ENCODE results near the gene CYP11A1.

CYP11A1 gene

GRCh38 chr15:74392902-74393301 is 25.5 kb upstream of the CYP11A1 start:
- Histone ChIP-seq H3K9ac (ENCODE audit: low read depth, low read length, poor library complexity, severe bottlenecking) (no peak overlapping the region), H3K9me2 (replicated peaks; ENCODE audit: low read depth, low read length) (no peaks in the 10 kb centered on the region), H4K20me1 (ENCODE audit: insufficient read depth, low read length, poor library complexity, severe bottlenecking) (no peaks in the 10 kb centered on the region), H3K4me1 (ENCODE audit: insufficient read depth, low read length, poor library complexity, severe bottlenecking) (peaks cover 68% of the 10 kb centered on the region), H3K27me3 (ENCODE audit: insufficient read depth, low read length, poor library complexity, severe bottlenecking) (no peaks in the 10 kb centered on the region), H3K79me2 (ENCODE audit: insufficient read depth, low read length) (no peaks in the 10 kb centered on the region), H2AFZ (ENCODE audit: low read length) (no peak overlapping the region), H3K9me3 (ENCODE audit: insufficient read depth, low read depth, low read length) (no peaks in the 10 kb centered on the region), H3K36me3 (ENCODE audit: insufficient read depth, low read length) (no peaks in the 10 kb centered on the region), H3F3A (ENCODE audit: low read depth) (no peaks in the 10 kb centered on the region; the same call in 1 of the 2 replicates), H3K4me3 (ENCODE audit: low read length, poor library complexity, severe bottlenecking) (no peak overlapping the region), H3K4me2 (ENCODE audit: low read depth, low read length, poor library complexity, severe bottlenecking) (no peak overlapping the region)
- no peak for TF ChIP-seq EZH2phosphoT487 (IDR thresholded peaks at IDR 0.05; ENCODE audit: borderline replicate concordance)
- TF ChIP-seq CTCF (conservative IDR thresholded peaks at IDR 0.05; ENCODE audit: low read length) = no peak

- H3K9ac ChIP-seq (ENCODE audit: low read depth, low read length, poor library complexity, severe bottlenecking) = peak overlapping the region; percentile 48
- no peaks in the 10 kb centered on the region for H3K27me3 ChIP-seq (ENCODE audit: insufficient read depth, low read length, poor library complexity, severe bottlenecking)
- H3K9me2 ChIP-seq (replicated peaks; ENCODE audit: low read depth, low read length) = no peaks in the 10 kb centered on the region
- peaks cover 66% of the 10 kb centered on the region for H3K4me1 ChIP-seq (ENCODE audit: insufficient read depth, low read length, poor library complexity, severe bottlenecking)
- H3F3A ChIP-seq (ENCODE audit: low read depth) = no peaks in the 10 kb centered on the region; the same call in 1 of the 2 replicates
- H3K4me3 ChIP-seq (ENCODE audit: low read length, poor library complexity, severe bottlenecking) = no peak overlapping the region
- H4K20me1 ChIP-seq (ENCODE audit: insufficient read depth, low read length, poor library complexity, severe bottlenecking) = no peaks in the 10 kb centered on the region
- H3K36me3 ChIP-seq (ENCODE audit: insufficient read depth, low read length) = no peaks in the 10 kb centered on the region
- H3K4me2 ChIP-seq (ENCODE audit: low read depth, low read length, poor library complexity, severe bottlenecking) = peak overlapping the region; percentile 52
- no peak for TF ChIP-seq CTCF (conservative IDR thresholded peaks at IDR 0.05; ENCODE audit: low read length)
- no peak for TF ChIP-seq EZH2phosphoT487 (IDR thresholded peaks at IDR 0.05; ENCODE audit: borderline replicate concordance)
- H2AFZ ChIP-seq (ENCODE audit: low read length) = 0 out of 2 replicates have a peak overlapping the region, but pooled peaks have one; percentile 24
- H3K79me2 ChIP-seq (ENCODE audit: insufficient read depth, low read length) = no peaks in the 10 kb centered on the region
- H3K9me3 ChIP-seq (ENCODE audit: insufficient read depth, low read depth, low read length) = no peaks in the 10 kb centered on the region
These were observed 25.0 kb upstream of the CYP11A1 start for GRCh38 chr15:74392451-74392830.

- Histone ChIP-seq H3K9ac (ENCODE audit: low read depth, low read length, poor library complexity, severe bottlenecking) (peak overlapping the region; percentile 48), H4K20me1 (ENCODE audit: insufficient read depth, low read length, poor library complexity, severe bottlenecking) (no peaks in the 10 kb centered on the region), H3K4me1 (ENCODE audit: insufficient read depth, low read length, poor library complexity, severe bottlenecking) (peaks cover 60% of the 10 kb centered on the region), H3K9me2 (replicated peaks; ENCODE audit: low read depth, low read length) (no peaks in the 10 kb centered on the region), H3F3A (ENCODE audit: low read depth) (no peaks in the 10 kb centered on the region; the same call in 1 of the 2 replicates), H2AFZ (ENCODE audit: low read length) (0 out of 2 replicates have a peak overlapping the region, but pooled peaks have one; percentile 24), H3K36me3 (ENCODE audit: insufficient read depth, low read length) (no peaks in the 10 kb centered on the region), H3K4me3 (ENCODE audit: low read length, poor library complexity, severe bottlenecking) (no peak overlapping the region), H3K4me2 (ENCODE audit: low read depth, low read length, poor library complexity, severe bottlenecking) (peak overlapping the region; percentile 52), H3K79me2 (ENCODE audit: insufficient read depth, low read length) (no peaks in the 10 kb centered on the region), H3K9me3 (ENCODE audit: insufficient read depth, low read depth, low read length) (no peaks in the 10 kb centered on the region), H3K27me3 (ENCODE audit: insufficient read depth, low read length, poor library complexity, severe bottlenecking) (no peaks in the 10 kb centered on the region)
- no peak for TF ChIP-seq CTCF (conservative IDR thresholded peaks at IDR 0.05; ENCODE audit: low read length)
- TF ChIP-seq EZH2phosphoT487 (IDR thresholded peaks at IDR 0.05; ENCODE audit: borderline replicate concordance) = no peak
These were observed 24.4 kb upstream of the CYP11A1 start for GRCh38 chr15:74391582-74392450.
